ENCODE results near the gene SLC11A2. TPM values are rescaled to one million over a fixed set of nuclear protein-coding genes. Genes with fewer than 3 reads are reported as not detected.
A peak's percentile ranks its signal among the peaks of the same experiment; 100 is the strongest.

The SLC11A2 gene
- total and polyA plus RNA-seq, 9 of the 15 experiments (the other 6 are each of a cell fraction or from before 2014, with no cell fraction given) = 21.1 to 54.0 (median 32.9) TPM

- in situ Hi-C loops (cut with MboI) = no loop called here
- POLR2A ChIA-PET = interaction anchor here (0.6 to 1.0 kb wide), 4 partner anchors 9 to 684 kb away, joined by 3 to 6 read pairs (median 4); a partner anchor contains a TSS
- ATAC-seq = no peak; the same call in 1 of the 3 replicates
- FAIRE-seq = no peak
- Histone ChIP-seq H4K20me1 (replicated peaks; ENCODE audit: control insufficient read depth, insufficient read depth, low read length) (no peaks in the 10 kb centered on the region), H3K9ac (ENCODE audit: insufficient read depth in 1 of 2, low read depth in 2 of 2, low read length in 2 of 2) (peak overlapping the region in 1 of 2 experiments; percentile 15; a peak in 1 of 4 replicates), H3K9me1 (ENCODE audit: control insufficient read depth, insufficient read depth, low read length) (no peaks in the 10 kb centered on the region), H3K9me3 (replicated peaks; ENCODE audit: control insufficient read depth, insufficient read depth, low read depth, low read length) (peaks cover 13% of the 10 kb centered on the region), H3K4me3 (no peak overlapping the region), H3K27me3 (ENCODE audit: control insufficient read depth in 2 of 2, insufficient read depth in 2 of 2, low read length in 2 of 2) (no peaks in the 10 kb centered on the region), H3K36me3 (ENCODE audit: control insufficient read depth, insufficient read depth, low read length) (no peaks in the 10 kb centered on the region; the same call in 2 of the 3 replicates), H3K79me2 (ENCODE audit: control insufficient read depth, insufficient read depth, low read length) (no peaks in the 10 kb centered on the region), H3K27ac (ENCODE audit: extremely low read depth, low read depth, low read length) (peak overlapping the region; percentile 38; the same call in 1 of the 3 replicates), H3K4me2 (ENCODE audit: insufficient read depth, low read length) (no peak overlapping the region; the same call in 1 of the 2 replicates), H2AFZ (ENCODE audit: low read depth, low read length) (no peak overlapping the region), H3K4me1 (replicated peaks in 1 of 2; ENCODE audit: control insufficient read depth in 2 of 2, insufficient read depth in 2 of 2, low read length in 2 of 2) (peaks cover 5 to 36% of the 10 kb centered on the region in 2 experiments)
- peak in 2 of 4 experiments; percentile 23 to 32 for DNase-seq (ENCODE audit: extremely low read depth in 1 of 4, low spot score in 3 of 4)
- no TSS peak for BruUV-seq (replicated peaks)
- CTCF ChIA-PET (ENCODE audit: low intra/inter-chr PET ratio) = interaction anchor here (0.7 kb wide), 1 partner anchor 314 kb away, joined by 3 read pairs; no protein-coding TSS in a partner anchor
- intact Hi-C loops (cut with micrococcal nuclease) = no loop called here
- 48% methylated on average over 8 of the region's 9 CpGs for WGBS (ENCODE audit: insufficient coverage, low coverage, missing lambda C conversion rate)
- TF ChIP-seq FOXA3 (CRISPR knock-in tag; conservative IDR thresholded peaks at IDR 0.05 in 1 of 2, IDR thresholded peaks at IDR 0.05 in 1 of 2) (peak in 1 of 2 experiments; percentile 39; a peak in 1 of 4 replicates), RREB1 (CRISPR knock-in tag; IDR thresholded peaks at IDR 0.05) (no peak), ZFP91 (CRISPR knock-in tag; IDR thresholded peaks at IDR 0.05) (no peak), ATF3 (IDR thresholded peaks at IDR 0.05) (peak; percentile 60; the same call in 1 of the 2 replicates), ATF3 (CRISPR knock-in tag; conservative IDR thresholded peaks at IDR 0.05) (no peak), CHCHD3 (CRISPR knock-in tag; IDR thresholded peaks at IDR 0.05) (no peak), OTX1 (CRISPR knock-in tag; IDR thresholded peaks at IDR 0.05) (no peak), EP400 (IDR thresholded peaks at IDR 0.05) (0 out of 2 replicates have a peak, but pooled peaks have one; percentile 27), JUND (IDR thresholded peaks at IDR 0.05; ENCODE audit: borderline replicate concordance, low read depth, low read length) (peak; percentile 54; the same call in 1 of the 2 replicates), JUND (tag; IDR thresholded peaks at IDR 0.05; ENCODE audit: borderline replicate concordance, low read depth, low read length) (peak; percentile 65; the same call in 1 of the 3 replicates), KLF16 (IDR thresholded peaks at IDR 0.05) (0 out of 2 replicates have a peak, but pooled peaks have one; percentile 36), BRCA1 (IDR thresholded peaks at IDR 0.05) (no peak), BRCA1 (CRISPR knock-in tag; IDR thresholded peaks at IDR 0.05) (no peak)
These were observed 89.2 kb downstream of the SLC11A2 start for GRCh38 chr12:50936821-50937530.
